Dendritic cell treated with granulocyte-macrophage colony-stimulating factor and Interleukin-4, amounts not matched to agents 40 ng/mL and 50 ng/mL, for 4 days (primary cell): ENCODE data around the gene MSRB1.
"Not testable (repeated sequence)": the region's sequence is repeated elsewhere in the genome, so short reads cannot be mapped to it uniquely, and the experiment has no call there.

Experiments
- H3K27ac Mint-ChIP-seq: one replicate; pipeline ENCODE4 v1.8.0; 2022; ENCODE audit warnings: mild to moderate bottlenecking, mixed read lengths
- H3K27me3 Mint-ChIP-seq: one replicate; pipeline ENCODE4 v1.8.0; 2022; ENCODE audit warnings: mild to moderate bottlenecking, mixed read lengths
- H3K36me3 Mint-ChIP-seq: one replicate; pipeline ENCODE4 v1.8.0; 2022; ENCODE audit warnings: low read depth, mixed read lengths
- H3K4me1 Mint-ChIP-seq: one replicate; pipeline ENCODE4 v1.8.0; 2022; ENCODE audit warnings: low read depth, mixed read lengths
- H3K4me3 Mint-ChIP-seq: one replicate; pipeline ENCODE4 v1.8.0; 2022; ENCODE audit warnings: mild to moderate bottlenecking, moderate library complexity, mixed read lengths
- H3K9me3 Mint-ChIP-seq: one replicate; pipeline ENCODE4 v1.8.0; 2022; ENCODE audit warnings: mixed read lengths
- intact Hi-C: fragments of 100-400 bp; cut with micrococcal nuclease; formaldehyde crosslinking; loops from one replicate; pipeline ENCODE4 v1.15.0; 2022

MSRB1 gene

GRCh38 chr16:1960665-1961630 lies 17.9 kb upstream of the MSRB1 start:
- Mint-ChIP-seq H3K27me3 (peaks cover 23% of the 10 kb centered on the region), H3K36me3 (peaks cover 64% of the 10 kb centered on the region), H3K4me1 (peaks cover 61% of the 10 kb centered on the region), H3K4me3 (peak overlapping the region; percentile 98), H3K27ac (peak overlapping the region; percentile 96), H3K9me3 (no peaks in the 10 kb centered on the region)
- intact Hi-C loops: no loop called here

GRCh38 chr16:1959269-1960039 lies 16.5 kb upstream of the MSRB1 start, which contains the start of gene NDUFB10:
NDUFB10 (plus strand) TSS chr16:1959538; CDS start chr16:1959625, 87 bp downstream.
- Mint-ChIP-seq H3K27me3 (peaks cover 27% of the 10 kb centered on the region), H3K9me3 (no peaks in the 10 kb centered on the region), H3K36me3 (peaks cover 52% of the 10 kb centered on the region), H3K27ac (peak within 1 kb of the TSS; percentile 96), H3K4me1 (peaks cover 54% of the 10 kb centered on the region), H3K4me3 (peak within 1 kb of the TSS; percentile 98)
- intact Hi-C loops: no loop called here

GRCh38 chr16:1958715-1959268 lies 15.8 kb upstream of the MSRB1 start:
- H3K27me3 Mint-ChIP-seq: peaks cover 30% of the 10 kb centered on the region
- H3K36me3 Mint-ChIP-seq: peaks cover 45% of the 10 kb centered on the region
- H3K4me1 Mint-ChIP-seq: peaks cover 49% of the 10 kb centered on the region
- no peaks in the 10 kb centered on the region for H3K9me3 Mint-ChIP-seq
- intact Hi-C loops: no loop called here
- peak overlapping the region; percentile 98 for H3K4me3 Mint-ChIP-seq
- H3K27ac Mint-ChIP-seq: peak overlapping the region; percentile 96

- H3K4me3 Mint-ChIP-seq, H3K27ac Mint-ChIP-seq, H3K9me3 Mint-ChIP-seq, intact Hi-C loops: not testable (repeated sequence)
- Mint-ChIP-seq H3K4me1 (peaks cover 43% of the 10 kb centered on the region), H3K27me3 (peaks cover 31% of the 10 kb centered on the region), H3K36me3 (peaks cover 39% of the 10 kb centered on the region)
Measured at GRCh38 chr16:1958143-1958491, 15.1 kb upstream of the MSRB1 start.

GRCh38 chr16:1957434-1958142 lies 14.6 kb upstream of the MSRB1 start:
- H3K4me3 Mint-ChIP-seq, H3K27ac Mint-ChIP-seq, H3K9me3 Mint-ChIP-seq, intact Hi-C loops: not testable (repeated sequence)
- peaks cover 34% of the 10 kb centered on the region for H3K27me3 Mint-ChIP-seq
- peaks cover 37% of the 10 kb centered on the region for H3K4me1 Mint-ChIP-seq
- H3K36me3 Mint-ChIP-seq: peaks cover 33% of the 10 kb centered on the region

GRCh38 chr16:1953734-1954133 lies 10.7 kb upstream of the MSRB1 start:
- H3K27me3 Mint-ChIP-seq: peaks cover 30% of the 10 kb centered on the region
- H3K4me1 Mint-ChIP-seq: peaks cover 3% of the 10 kb centered on the region
- intact Hi-C loops: no loop called here
- H3K9me3 Mint-ChIP-seq: no peaks in the 10 kb centered on the region
- no peak overlapping the region for H3K4me3 Mint-ChIP-seq
- no peaks in the 10 kb centered on the region for H3K36me3 Mint-ChIP-seq
- H3K27ac Mint-ChIP-seq: no peak overlapping the region

GRCh38 chr16:1950559-1950958 lies 7.6 kb upstream of the MSRB1 start:
- Mint-ChIP-seq H3K27ac (no peak overlapping the region), H3K4me3 (no peak overlapping the region), H3K36me3 (no peaks in the 10 kb centered on the region), H3K27me3 (peaks cover 11% of the 10 kb centered on the region), H3K9me3 (no peaks in the 10 kb centered on the region), H3K4me1 (peaks cover 3% of the 10 kb centered on the region)
- intact Hi-C loops: no loop called here

GRCh38 chr16:1950047-1950446 lies 7.0 kb upstream of the MSRB1 start:
- peaks cover 5% of the 10 kb centered on the region for H3K4me1 Mint-ChIP-seq
- H3K27ac Mint-ChIP-seq: no peak overlapping the region

GRCh38 chr16:1949507-1949906 lies 6.5 kb upstream of the MSRB1 start:
- H3K27me3 Mint-ChIP-seq: peaks cover 8% of the 10 kb centered on the region
- no peak overlapping the region for H3K4me3 Mint-ChIP-seq
- H3K27ac Mint-ChIP-seq: no peak overlapping the region
- H3K9me3 Mint-ChIP-seq: no peaks in the 10 kb centered on the region
- H3K36me3 Mint-ChIP-seq: no peaks in the 10 kb centered on the region
- peaks cover 8% of the 10 kb centered on the region for H3K4me1 Mint-ChIP-seq
- intact Hi-C loops: no loop called here

More at GRCh38 chr16:1950047-1950446, 7.0 kb upstream of the MSRB1 start:
- H3K4me3 Mint-ChIP-seq: no peak overlapping the region
- intact Hi-C loops: no loop called here
- no peaks in the 10 kb centered on the region for H3K36me3 Mint-ChIP-seq
- peaks cover 11% of the 10 kb centered on the region for H3K27me3 Mint-ChIP-seq
- no peaks in the 10 kb centered on the region for H3K9me3 Mint-ChIP-seq

- no peaks in the 10 kb centered on the region for H3K9me3 Mint-ChIP-seq
- H3K27ac Mint-ChIP-seq: no peak overlapping the region
- H3K36me3 Mint-ChIP-seq: peaks cover 7% of the 10 kb centered on the region
- intact Hi-C loops: no loop called here
- peaks cover 26% of the 10 kb centered on the region for H3K4me1 Mint-ChIP-seq
- no peaks in the 10 kb centered on the region for H3K27me3 Mint-ChIP-seq
- H3K4me3 Mint-ChIP-seq: no peak overlapping the region
Measured at GRCh38 chr16:1947369-1947670, 4.3 kb upstream of the MSRB1 start.

GRCh38 chr16:1946495-1947368 lies 3.7 kb upstream of the MSRB1 start:
- intact Hi-C loops: no loop called here
- Mint-ChIP-seq H3K9me3 (no peaks in the 10 kb centered on the region), H3K27ac (no peak overlapping the region), H3K27me3 (no peaks in the 10 kb centered on the region), H3K36me3 (peaks cover 8% of the 10 kb centered on the region), H3K4me1 (peaks cover 31% of the 10 kb centered on the region), H3K4me3 (no peak overlapping the region)

GRCh38 chr16:1945559-1946391 lies 2.8 kb upstream of the MSRB1 start:
- no peaks in the 10 kb centered on the region for H3K27me3 Mint-ChIP-seq
- intact Hi-C loops: no loop called here
- no peak overlapping the region for H3K4me3 Mint-ChIP-seq
- H3K27ac Mint-ChIP-seq: peak overlapping the region; percentile 45
- no peaks in the 10 kb centered on the region for H3K9me3 Mint-ChIP-seq
- peaks cover 17% of the 10 kb centered on the region for H3K36me3 Mint-ChIP-seq
- H3K4me1 Mint-ChIP-seq: peaks cover 41% of the 10 kb centered on the region
